Activated naive CD4-positive, alpha-beta T cell treated with anti-CD3 and anti-CD28 coated beads for 36 hours (primary cell): ENCODE results near the gene TIGD6. TPM values are rescaled to one million over a fixed set of nuclear protein-coding genes. Genes with fewer than 3 reads are reported as not detected.

ENCODE experiments used
- CTCF ChIA-PET: fragments of 350-600 bp; sonication (Branson Sonifier 250); formaldehyde crosslinking; loops from one replicate; lab custom pipeline; 2021; ENCODE audit warnings: antibody characterized with exemption; lab: Charles Lee
- DNase-seq: peaks from one replicate; pipeline ENCODE4 v3.0.0-alpha.2; 2020
- H3K27ac Mint-ChIP-seq: one replicate; pipeline ENCODE4 v1.8.0; 2021; ENCODE audit warnings: mild to moderate bottlenecking, mixed read lengths
- H3K27me3 Mint-ChIP-seq: one replicate; pipeline ENCODE4 v1.8.0; 2021; ENCODE audit warnings: low read depth, mixed read lengths
- H3K36me3 Mint-ChIP-seq: one replicate; pipeline ENCODE4 v1.8.0; 2021; ENCODE audit warnings: low read depth, mixed read lengths
- H3K4me1 Mint-ChIP-seq: one replicate; pipeline ENCODE4 v1.8.0; 2021; ENCODE audit warnings: low read depth, mixed read lengths
- H3K4me3 Mint-ChIP-seq: one replicate; pipeline ENCODE4 v1.8.0; 2021; ENCODE audit warnings: mild to moderate bottlenecking, moderate library complexity, mixed read lengths
- H3K9me3 Mint-ChIP-seq: one replicate; pipeline ENCODE4 v1.8.0; 2021; ENCODE audit warnings: mixed read lengths
- intact Hi-C: fragments of 100-400 bp; cut with micrococcal nuclease; formaldehyde crosslinking; loops from one replicate; pipeline ENCODE4 v1.15.1; 2023
- total RNA-seq, 2 experiments: library from RNA; stranded (reverse); gene quantifications; one replicate each; pipeline ENCODE4 v1.2.3, GENCODE V29; 2021

Gene TIGD6
- total RNA-seq = 1 to 10 TPM; 2.6 to 2.7 TPM

- peak within 1 kb of the TSS; percentile 86 for H3K4me3 Mint-ChIP-seq
- no peaks in the 10 kb centered on the region for H3K27me3 Mint-ChIP-seq
- H3K36me3 Mint-ChIP-seq = peaks cover 11% of the 10 kb centered on the region
- DNase-seq = peak; percentile 91
- H3K9me3 Mint-ChIP-seq = no peaks in the 10 kb centered on the region
- H3K4me1 Mint-ChIP-seq = peaks cover 39% of the 10 kb centered on the region
- CTCF ChIA-PET = interaction anchor here (1.4 to 2.4 kb wide), 2 partner anchors 10 to 39 kb away, joined by 5 to 14 read pairs; no protein-coding TSS in a partner anchor
- intact Hi-C loops = loop anchor here (1.0 to 5.0 kb wide), 7 partner anchors 40 to 1618 kb away; partner anchors contain the start of genes CD74, FBXO38, PPARGC1B and SLC26A2
- peak within 1 kb of the TSS; percentile 85 for H3K27ac Mint-ChIP-seq
Measured at GRCh38 chr5:150000256-150000989, at the start of gene TIGD6, which contains the start of gene HMGXB3. Gene TIGD6, minus strand, starts transcription at chr5:150000654. Its CDS starts 4,306 bp downstream, at chr5:149996348. Gene HMGXB3, plus strand, starts transcription at chr5:150000739. Its CDS starts 4,114 bp downstream, at chr5:150004853.

GRCh38 chr5:150046031-150046430 is 45.6 kb upstream of the TIGD6 start:
- intact Hi-C loops = no loop called here
- Mint-ChIP-seq H3K27ac (no peak overlapping the region), H3K27me3 (no peaks in the 10 kb centered on the region), H3K9me3 (no peaks in the 10 kb centered on the region), H3K4me3 (no peak overlapping the region), H3K36me3 (peaks cover 38% of the 10 kb centered on the region), H3K4me1 (peaks cover 2% of the 10 kb centered on the region)
- CTCF ChIA-PET = interaction anchor here (0.6 to 1.4 kb wide), 3 partner anchors 28 to 1190 kb away, joined by 3 to 6 read pairs (median 4); no protein-coding TSS in a partner anchor
- no peak for DNase-seq

GRCh38 chr5:150045549-150045948 is 45.1 kb upstream of the TIGD6 start:
- intact Hi-C loops = no loop called here
- no peaks in the 10 kb centered on the region for H3K9me3 Mint-ChIP-seq
- H3K27me3 Mint-ChIP-seq = no peaks in the 10 kb centered on the region
- H3K36me3 Mint-ChIP-seq = peaks cover 42% of the 10 kb centered on the region
- CTCF ChIA-PET = interaction anchor here (1.4 kb wide), 1 partner anchor 28 kb away, joined by 4 read pairs; no protein-coding TSS in a partner anchor
- peaks cover 2% of the 10 kb centered on the region for H3K4me1 Mint-ChIP-seq
- no peak overlapping the region for H3K4me3 Mint-ChIP-seq
- H3K27ac Mint-ChIP-seq = no peak overlapping the region
- no peak for DNase-seq

GRCh38 chr5:150044712-150045111 is 44.3 kb upstream of the TIGD6 start:
- H3K4me3 Mint-ChIP-seq = no peak overlapping the region
- intact Hi-C loops = no loop called here
- no peak overlapping the region for H3K27ac Mint-ChIP-seq
- no peaks in the 10 kb centered on the region for H3K9me3 Mint-ChIP-seq
- CTCF ChIA-PET = no interaction called here
- DNase-seq = no peak
- peaks cover 2% of the 10 kb centered on the region for H3K4me1 Mint-ChIP-seq
- no peaks in the 10 kb centered on the region for H3K27me3 Mint-ChIP-seq
- H3K36me3 Mint-ChIP-seq = peaks cover 44% of the 10 kb centered on the region

GRCh38 chr5:150044329-150044681 is 43.9 kb upstream of the TIGD6 start:
- Mint-ChIP-seq H3K36me3 (peaks cover 40% of the 10 kb centered on the region), H3K4me1 (peaks cover 2% of the 10 kb centered on the region), H3K27ac (no peak overlapping the region), H3K4me3 (no peak overlapping the region), H3K27me3 (no peaks in the 10 kb centered on the region), H3K9me3 (no peaks in the 10 kb centered on the region)
- CTCF ChIA-PET = no interaction called here
- no peak for DNase-seq
- intact Hi-C loops = no loop called here

GRCh38 chr5:150043657-150044328 is 43.3 kb upstream of the TIGD6 start:
- no peaks in the 10 kb centered on the region for H3K27me3 Mint-ChIP-seq
- no peaks in the 10 kb centered on the region for H3K9me3 Mint-ChIP-seq
- H3K4me1 Mint-ChIP-seq = peaks cover 2% of the 10 kb centered on the region
- H3K27ac Mint-ChIP-seq = peak overlapping the region; percentile 7
- intact Hi-C loops = no loop called here
- H3K36me3 Mint-ChIP-seq = peaks cover 34% of the 10 kb centered on the region
- H3K4me3 Mint-ChIP-seq = no peak overlapping the region
- no peak for DNase-seq
- CTCF ChIA-PET = no interaction called here

- H3K4me3 Mint-ChIP-seq = no peak overlapping the region
- no peak for DNase-seq
- intact Hi-C loops = no loop called here
- H3K27me3 Mint-ChIP-seq = no peaks in the 10 kb centered on the region
- peaks cover 41% of the 10 kb centered on the region for H3K36me3 Mint-ChIP-seq
- CTCF ChIA-PET = interaction anchor here (0.6 to 1.2 kb wide), 4 partner anchors 13 to 315 kb away, joined by 3 to 5 read pairs (median 3); no protein-coding TSS in a partner anchor
- no peak overlapping the region for H3K27ac Mint-ChIP-seq
- H3K4me1 Mint-ChIP-seq = peaks cover 2% of the 10 kb centered on the region
- H3K9me3 Mint-ChIP-seq = no peaks in the 10 kb centered on the region
Measured at GRCh38 chr5:150042459-150042858, 42.0 kb upstream of the TIGD6 start.

- intact Hi-C loops = no loop called here
- CTCF ChIA-PET = interaction anchor here (0.9 kb wide), 1 partner anchor 47 kb away, joined by 3 read pairs; no protein-coding TSS in a partner anchor
Measured at GRCh38 chr5:150038547-150038946, 38.1 kb upstream of the TIGD6 start.

GRCh38 chr5:150036513-150036912 is 36.1 kb upstream of the TIGD6 start:
- Mint-ChIP-seq H3K27ac (no peak overlapping the region), H3K4me3 (no peak overlapping the region), H3K36me3 (peaks cover 43% of the 10 kb centered on the region), H3K4me1 (no peaks in the 10 kb centered on the region), H3K9me3 (no peaks in the 10 kb centered on the region), H3K27me3 (no peaks in the 10 kb centered on the region)
- intact Hi-C loops = no loop called here
- CTCF ChIA-PET = no interaction called here
- DNase-seq = no peak

More at GRCh38 chr5:150038547-150038946, 38.1 kb upstream of the TIGD6 start:
- Mint-ChIP-seq H3K4me1 (peaks cover 2% of the 10 kb centered on the region), H3K27ac (no peak overlapping the region), H3K27me3 (no peaks in the 10 kb centered on the region), H3K4me3 (no peak overlapping the region), H3K36me3 (peaks cover 46% of the 10 kb centered on the region), H3K9me3 (no peaks in the 10 kb centered on the region)
- DNase-seq = no peak

- H3K9me3 Mint-ChIP-seq = no peaks in the 10 kb centered on the region
- no peak overlapping the region for H3K27ac Mint-ChIP-seq
- intact Hi-C loops = no loop called here
- H3K36me3 Mint-ChIP-seq = peaks cover 39% of the 10 kb centered on the region
- CTCF ChIA-PET = interaction anchor here (1.1 kb wide), 1 partner anchor 30 kb away, joined by 3 read pairs; no protein-coding TSS in a partner anchor
- no peaks in the 10 kb centered on the region for H3K27me3 Mint-ChIP-seq
- no peak overlapping the region for H3K4me3 Mint-ChIP-seq
- no peaks in the 10 kb centered on the region for H3K4me1 Mint-ChIP-seq
- DNase-seq = no peak
Measured at GRCh38 chr5:150035139-150035895, 34.9 kb upstream of the TIGD6 start.

GRCh38 chr5:150034662-150035061 is 34.2 kb upstream of the TIGD6 start:
- no peak for DNase-seq
- no peaks in the 10 kb centered on the region for H3K9me3 Mint-ChIP-seq

GRCh38 chr5:150033334-150033733 is 32.9 kb upstream of the TIGD6 start:
- H3K27ac Mint-ChIP-seq = no peak overlapping the region
- no peaks in the 10 kb centered on the region for H3K4me1 Mint-ChIP-seq
- intact Hi-C loops = no loop called here

More at GRCh38 chr5:150034662-150035061, 34.2 kb upstream of the TIGD6 start:
- Mint-ChIP-seq H3K36me3 (peaks cover 38% of the 10 kb centered on the region), H3K4me1 (no peaks in the 10 kb centered on the region), H3K27ac (no peak overlapping the region), H3K27me3 (no peaks in the 10 kb centered on the region), H3K4me3 (no peak overlapping the region)
- intact Hi-C loops = no loop called here
- CTCF ChIA-PET = interaction anchor here (1.1 kb wide), 1 partner anchor 30 kb away, joined by 3 read pairs; no protein-coding TSS in a partner anchor

More at GRCh38 chr5:150033334-150033733, 32.9 kb upstream of the TIGD6 start:
- no peak for DNase-seq
- no peaks in the 10 kb centered on the region for H3K9me3 Mint-ChIP-seq
- H3K4me3 Mint-ChIP-seq = no peak overlapping the region
- peaks cover 39% of the 10 kb centered on the region for H3K36me3 Mint-ChIP-seq
- no peaks in the 10 kb centered on the region for H3K27me3 Mint-ChIP-seq
- CTCF ChIA-PET = no interaction called here
